Measurements from ENCODE around the gene FAXDC2. TPM values are rescaled to one million over a fixed set of nuclear protein-coding genes. Genes with fewer than 3 reads are reported as not detected.

Gene FAXDC2
- total RNA-seq, 1 donor from 2014 or later, result 7.3 TPM

- Histone ChIP-seq H3F3A (ENCODE audit: low read depth) (peaks cover 12% of the 10 kb centered on the region), H3K9me3 (ENCODE audit: low read depth) (no peaks in the 10 kb centered on the region), H3K4me2 (peak overlapping the region; percentile 22), H3K79me2 (ENCODE audit: low read depth) (peaks cover 100% of the 10 kb centered on the region), H3K4me3 (no peak overlapping the region), H3K27ac (peak overlapping the region; percentile 20), H3K27me3 (no peaks in the 10 kb centered on the region), H3K9ac (no peak overlapping the region), H3K36me3 (no peaks in the 10 kb centered on the region), H4K20me1 (ENCODE audit: low read depth) (peaks cover 97% of the 10 kb centered on the region), H2AFZ (replicated peaks) (no peak overlapping the region), H3K4me1 (peaks cover 30% of the 10 kb centered on the region)
- no peaks in the 10 kb centered on the region for H3K27me3 Mint-ChIP-seq (ENCODE audit: insufficient read depth, low read depth)
- no peaks in the 10 kb centered on the region for H3K9me3 Mint-ChIP-seq
- DNase-seq (ENCODE audit: low spot score), result no peak
- H3K36me3 Mint-ChIP-seq, result peaks cover 11% of the 10 kb centered on the region
- peaks cover 33% of the 10 kb centered on the region for H3K4me1 Mint-ChIP-seq
- TF ChIP-seq CTCF (IDR thresholded peaks at IDR 0.05) (no peak), EZH2 (IDR thresholded peaks at IDR 0.05) (no peak), EZH2phosphoT487 (IDR thresholded peaks at IDR 0.05) (no peak)
- H3K27ac Mint-ChIP-seq, result peak overlapping the region; percentile 79
- H3K4me3 Mint-ChIP-seq, result no peak overlapping the region
These were observed 74.2 kb downstream of the FAXDC2 start for GRCh38 chr5:154776167-154776566.

- no peak overlapping the region for H3K4me2 ChIP-seq
- H3K9ac ChIP-seq, result no peak overlapping the region
- H4K20me1 ChIP-seq (ENCODE audit: low read depth), result peaks cover 99% of the 10 kb centered on the region
- Mint-ChIP-seq H3K27ac (no peak overlapping the region), H3K4me1 (peaks cover 50% of the 10 kb centered on the region), H3K4me3 (no peak overlapping the region), H3K36me3 (peaks cover 7% of the 10 kb centered on the region), H3K9me3 (no peaks in the 10 kb centered on the region), H3K27me3 (ENCODE audit: insufficient read depth, low read depth) (no peaks in the 10 kb centered on the region)
- no peak overlapping the region for H2AFZ ChIP-seq (replicated peaks)
- no peaks in the 10 kb centered on the region for H3K9me3 ChIP-seq (ENCODE audit: low read depth)
- H3K36me3 ChIP-seq, result no peaks in the 10 kb centered on the region
- no peak for DNase-seq (ENCODE audit: low spot score)
- TF ChIP-seq EZH2 (IDR thresholded peaks at IDR 0.05), result no peak
- TF ChIP-seq CTCF (IDR thresholded peaks at IDR 0.05), result no peak
- no peak for TF ChIP-seq EZH2phosphoT487 (IDR thresholded peaks at IDR 0.05)
- H3K27me3 ChIP-seq, result no peaks in the 10 kb centered on the region
- H3K4me1 ChIP-seq, result peaks cover 52% of the 10 kb centered on the region
- no peak overlapping the region for H3K4me3 ChIP-seq
- no peak overlapping the region for H3K27ac ChIP-seq
- peaks cover 28% of the 10 kb centered on the region for H3F3A ChIP-seq (ENCODE audit: low read depth)
- peaks cover 100% of the 10 kb centered on the region for H3K79me2 ChIP-seq (ENCODE audit: low read depth)
These were observed 77.1 kb downstream of the FAXDC2 start for GRCh38 chr5:154773326-154773725.

GRCh38 chr5:154771383-154771901 lies 79.0 kb downstream of the FAXDC2 start:
- Histone ChIP-seq H3K9me3 (ENCODE audit: low read depth) (no peaks in the 10 kb centered on the region), H3K4me1 (peaks cover 53% of the 10 kb centered on the region), H3K36me3 (no peaks in the 10 kb centered on the region), H2AFZ (replicated peaks) (no peak overlapping the region), H3K27me3 (no peaks in the 10 kb centered on the region), H3K9ac (no peak overlapping the region), H4K20me1 (ENCODE audit: low read depth) (peaks cover 100% of the 10 kb centered on the region), H3K4me2 (peak overlapping the region; percentile 52), H3F3A (ENCODE audit: low read depth) (peaks cover 28% of the 10 kb centered on the region), H3K27ac (peak overlapping the region; percentile 75), H3K79me2 (ENCODE audit: low read depth) (peaks cover 100% of the 10 kb centered on the region), H3K4me3 (no peak overlapping the region)
- peaks cover 63% of the 10 kb centered on the region for H3K4me1 Mint-ChIP-seq
- H3K9me3 Mint-ChIP-seq, result no peaks in the 10 kb centered on the region
- peak; percentile 58 for DNase-seq (ENCODE audit: low spot score)
- TF ChIP-seq CTCF (IDR thresholded peaks at IDR 0.05) (peak; percentile 26), EZH2phosphoT487 (IDR thresholded peaks at IDR 0.05) (no peak)
- peak overlapping the region; percentile 86 for H3K27ac Mint-ChIP-seq
- no peaks in the 10 kb centered on the region for H3K27me3 Mint-ChIP-seq (ENCODE audit: insufficient read depth, low read depth)
- H3K4me3 Mint-ChIP-seq, result no peak overlapping the region
- peaks cover 7% of the 10 kb centered on the region for H3K36me3 Mint-ChIP-seq

Measured in neural progenitor cell (in vitro differentiated cells).